ENCODE results near the gene LAIR1.
"Not testable (repeated sequence)": the region's sequence is repeated elsewhere in the genome, so short reads cannot be mapped to it uniquely, and the experiment has no call there.

Gene LAIR1

GRCh38 chr19:54369082-54369687, 4.5 kb upstream of the LAIR1 start:
- DNase-seq (ENCODE audit: low read depth in 1 of 2, low spot score in 1 of 2): no peak
- no peak for TF ChIP-seq JUND (IDR thresholded peaks at IDR 0.05; ENCODE audit: low read depth)
- in situ Hi-C loops (cut with HindIII; ENCODE audit: low pct_unique_long_range_greater_than_20kb, low sequenced_read_pairs): no loop called here

GRCh38 chr19:54366811-54367210, 2.1 kb upstream of the LAIR1 start:
- TF ChIP-seq JUND (IDR thresholded peaks at IDR 0.05; ENCODE audit: low read depth): no peak
- DNase-seq (ENCODE audit: low read depth in 1 of 2, low spot score in 1 of 2): no peak
- in situ Hi-C loops (cut with HindIII; ENCODE audit: low pct_unique_long_range_greater_than_20kb, low sequenced_read_pairs): no loop called here

- in situ Hi-C loops (cut with HindIII; ENCODE audit: low pct_unique_long_range_greater_than_20kb, low sequenced_read_pairs); DNase-seq (ENCODE audit: low read depth in 1 of 2, low spot score in 1 of 2): not testable (repeated sequence)
These were observed 1.1 kb upstream of the LAIR1 start for GRCh38 chr19:54365798-54366197.

- in situ Hi-C loops (cut with HindIII; ENCODE audit: low pct_unique_long_range_greater_than_20kb, low sequenced_read_pairs); DNase-seq (ENCODE audit: low read depth in 1 of 2, low spot score in 1 of 2): not testable (repeated sequence)
These were observed 2.9 kb downstream of the LAIR1 start for GRCh38 chr19:54361680-54362422.

- DNase-seq (ENCODE audit: low read depth in 1 of 2, low spot score in 1 of 2); in situ Hi-C loops (cut with HindIII; ENCODE audit: low pct_unique_long_range_greater_than_20kb, low sequenced_read_pairs): not testable (repeated sequence)
These were observed 5.4 kb downstream of the LAIR1 start for GRCh38 chr19:54359149-54359820.

GRCh38 chr19:54357381-54357780, 7.3 kb downstream of the LAIR1 start:
- TF ChIP-seq JUND (IDR thresholded peaks at IDR 0.05; ENCODE audit: low read depth): no peak
- in situ Hi-C loops (cut with HindIII; ENCODE audit: low pct_unique_long_range_greater_than_20kb, low sequenced_read_pairs): no loop called here
- no peak for DNase-seq (ENCODE audit: low read depth in 1 of 2, low spot score in 1 of 2)

- no peak for DNase-seq (ENCODE audit: low read depth in 1 of 2, low spot score in 1 of 2)
- no peak for TF ChIP-seq JUND (IDR thresholded peaks at IDR 0.05; ENCODE audit: low read depth)
- in situ Hi-C loops (cut with HindIII; ENCODE audit: low pct_unique_long_range_greater_than_20kb, low sequenced_read_pairs): no loop called here
These were observed 8.2 kb downstream of the LAIR1 start for GRCh38 chr19:54356444-54357056.

- in situ Hi-C loops (cut with HindIII; ENCODE audit: low pct_unique_long_range_greater_than_20kb, low sequenced_read_pairs): no loop called here
- no peak for DNase-seq (ENCODE audit: low read depth in 1 of 2, low spot score in 1 of 2)
- no peak for TF ChIP-seq JUND (IDR thresholded peaks at IDR 0.05; ENCODE audit: low read depth)
These were observed 9.1 kb downstream of the LAIR1 start for GRCh38 chr19:54355675-54356074.

- in situ Hi-C loops (cut with HindIII; ENCODE audit: low pct_unique_long_range_greater_than_20kb, low sequenced_read_pairs): no loop called here
- no peak for TF ChIP-seq JUND (IDR thresholded peaks at IDR 0.05; ENCODE audit: low read depth)
- no peak for DNase-seq (ENCODE audit: low read depth in 1 of 2, low spot score in 1 of 2)
These were observed 10.0 kb downstream of the LAIR1 start for GRCh38 chr19:54354761-54355160.

- DNase-seq (ENCODE audit: low read depth in 1 of 2, low spot score in 1 of 2): no peak
- no peak for TF ChIP-seq JUND (IDR thresholded peaks at IDR 0.05; ENCODE audit: low read depth)
- in situ Hi-C loops (cut with HindIII; ENCODE audit: low pct_unique_long_range_greater_than_20kb, low sequenced_read_pairs): no loop called here
These were observed 12.2 kb downstream of the LAIR1 start for GRCh38 chr19:54352546-54352945.

GRCh38 chr19:54352041-54352440, 12.7 kb downstream of the LAIR1 start:
- in situ Hi-C loops (cut with HindIII; ENCODE audit: low pct_unique_long_range_greater_than_20kb, low sequenced_read_pairs): no loop called here
- DNase-seq (ENCODE audit: low read depth in 1 of 2, low spot score in 1 of 2): no peak
- no peak for TF ChIP-seq JUND (IDR thresholded peaks at IDR 0.05; ENCODE audit: low read depth)

- in situ Hi-C loops (cut with HindIII; ENCODE audit: low pct_unique_long_range_greater_than_20kb, low sequenced_read_pairs): no loop called here
- DNase-seq (ENCODE audit: low read depth in 1 of 2, low spot score in 1 of 2): no peak
- no peak for TF ChIP-seq JUND (IDR thresholded peaks at IDR 0.05; ENCODE audit: low read depth)
These were observed 13.3 kb downstream of the LAIR1 start for GRCh38 chr19:54351474-54351873.

- TF ChIP-seq JUND (IDR thresholded peaks at IDR 0.05; ENCODE audit: low read depth): no peak
- in situ Hi-C loops (cut with HindIII; ENCODE audit: low pct_unique_long_range_greater_than_20kb, low sequenced_read_pairs): no loop called here
These were observed 18.8 kb downstream of the LAIR1 start for GRCh38 chr19:54345938-54346386.

More at GRCh38 chr19:54345938-54346386, 18.8 kb downstream of the LAIR1 start:
- no peak for DNase-seq (ENCODE audit: low read depth in 1 of 2, low spot score in 1 of 2)

All from T47D (cell line).